AG08395 (cell line): ENCODE measurements around the gene NUMBL.
"Not testable (repeated sequence)": the region's sequence is repeated elsewhere in the genome, so short reads cannot be mapped to it uniquely, and the experiment has no call there.

Experiments
- DNase-seq: peaks from one replicate; pipeline ENCODE4 v3.0.0; 2012; ENCODE audit warnings: mixed read lengths, low spot score

NUMBL gene

DNA sequence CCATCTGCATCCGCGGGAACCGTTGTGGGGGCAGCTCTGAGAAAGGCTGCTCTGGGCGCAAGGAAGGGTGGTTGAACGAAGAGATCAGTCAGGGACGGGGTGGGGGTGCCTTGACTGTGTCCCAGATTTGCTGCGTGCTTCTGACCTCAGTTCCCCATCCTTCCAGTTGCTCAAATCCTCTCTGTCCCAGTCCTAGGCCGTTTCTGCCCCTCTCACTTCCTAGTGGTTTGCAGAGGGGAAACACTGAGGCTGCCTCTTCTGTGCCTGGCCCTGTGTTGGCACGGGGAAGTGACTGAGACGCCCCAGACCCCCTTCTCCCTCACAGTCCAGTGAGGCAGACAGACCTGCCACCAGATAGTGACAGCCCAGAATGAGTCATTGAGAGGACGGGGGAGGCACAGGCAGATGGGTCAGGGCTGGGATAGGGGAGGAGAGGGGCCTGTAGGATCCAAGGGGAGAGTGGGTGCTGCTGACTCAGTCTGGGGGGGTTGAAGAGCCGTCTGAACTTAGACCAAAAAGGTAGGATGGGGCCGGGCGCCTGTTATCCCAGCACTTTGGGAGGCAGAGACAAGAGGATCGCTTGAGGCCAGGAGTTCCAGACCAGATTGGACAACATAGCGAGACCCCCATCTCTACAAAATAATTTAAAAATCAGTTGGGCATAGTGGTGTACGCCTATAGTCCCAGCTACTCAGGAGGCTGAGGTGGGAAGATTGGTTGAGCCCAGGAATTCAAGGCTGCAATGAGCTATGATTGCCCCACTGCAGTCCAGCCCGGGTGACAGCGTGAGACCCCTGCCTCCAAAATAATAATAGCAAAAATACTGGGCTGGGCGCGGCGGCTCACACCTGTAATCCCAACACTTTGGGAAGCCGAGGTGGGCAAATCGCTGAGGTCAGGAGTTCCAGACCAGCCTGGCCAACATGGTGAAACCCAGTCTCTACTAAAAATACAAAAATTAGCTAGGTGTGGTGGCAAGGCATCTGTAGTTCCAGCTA lies 26.5 kb downstream of the NUMBL start:
- DNase-seq, result no peak

DNA sequence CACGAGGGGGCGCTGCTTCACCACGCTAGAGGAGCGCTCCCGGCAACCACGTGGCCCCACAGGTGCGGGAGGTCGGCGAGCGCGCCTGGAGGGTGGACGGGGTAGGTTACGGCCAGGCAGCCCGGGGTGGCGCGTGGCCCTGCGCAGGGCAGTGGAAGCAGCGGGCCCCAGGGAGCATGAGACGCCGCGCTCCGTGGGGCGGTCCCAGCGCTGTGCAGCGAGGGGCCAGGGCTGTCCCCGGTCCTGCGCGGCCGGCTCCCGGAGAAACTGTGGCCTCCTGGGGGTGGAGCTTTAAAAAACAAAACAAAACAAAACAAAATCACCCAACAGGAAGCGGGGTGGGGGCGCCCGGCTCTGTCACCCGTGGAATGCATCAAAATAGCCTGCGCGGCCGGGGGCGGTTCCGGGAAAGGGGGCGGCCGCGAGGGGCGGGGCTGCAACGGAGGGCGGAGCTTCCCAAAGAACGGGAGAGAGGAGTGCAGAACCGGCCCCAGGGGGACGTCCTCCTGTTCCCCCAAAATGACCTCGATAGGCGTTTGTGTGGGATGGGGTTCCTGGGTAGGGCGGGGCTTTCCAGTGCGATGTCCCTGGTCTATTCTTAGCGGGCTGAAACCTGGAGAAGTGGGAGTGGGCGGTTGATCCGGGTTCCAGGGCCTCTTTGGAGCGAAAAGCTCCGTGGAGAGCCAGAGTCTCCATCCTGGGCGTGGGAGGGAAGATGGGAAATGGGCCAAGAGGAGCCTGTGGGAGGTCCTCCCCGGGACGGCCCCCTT lies 27.3 kb downstream of the NUMBL start:
- DNase-seq, result peak; percentile 88

GRCh38 chr19:40661616-40662015 lies 28.8 kb downstream of the NUMBL start:
- no peak for DNase-seq

- no peak for DNase-seq
These were observed 30.9 kb downstream of the NUMBL start for GRCh38 chr19:40659566-40659965.

GRCh38 chr19:40659116-40659515 lies 31.3 kb downstream of the NUMBL start:
- DNase-seq, result no peak

- DNase-seq, result no peak
These were observed 32.4 kb downstream of the NUMBL start for GRCh38 chr19:40658031-40658430.

DNA sequence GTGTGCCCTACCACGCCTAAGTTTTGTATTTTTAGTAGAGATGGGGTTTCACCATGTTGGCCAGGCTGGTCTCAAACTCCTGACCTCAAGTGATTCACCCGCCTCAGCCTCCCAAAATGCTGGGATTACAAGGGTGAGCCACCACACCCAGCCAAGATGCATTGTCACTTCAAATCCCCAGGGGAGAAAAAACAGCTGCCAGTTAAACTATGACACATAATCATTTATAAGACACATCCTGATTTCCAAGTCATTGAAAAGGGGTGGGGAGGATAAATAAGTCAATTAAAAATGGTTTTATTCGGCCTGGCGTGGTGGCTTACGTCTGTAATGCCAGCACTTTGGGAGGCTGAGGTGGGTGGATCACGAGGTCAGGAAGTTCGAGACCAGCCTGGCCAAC lies 34.8 kb downstream of the NUMBL start:
- DNase-seq, result not testable (repeated sequence)

- DNase-seq, result not testable (repeated sequence)
These were observed 38.1 kb downstream of the NUMBL start for GRCh38 chr19:40652303-40652702.

DNA sequence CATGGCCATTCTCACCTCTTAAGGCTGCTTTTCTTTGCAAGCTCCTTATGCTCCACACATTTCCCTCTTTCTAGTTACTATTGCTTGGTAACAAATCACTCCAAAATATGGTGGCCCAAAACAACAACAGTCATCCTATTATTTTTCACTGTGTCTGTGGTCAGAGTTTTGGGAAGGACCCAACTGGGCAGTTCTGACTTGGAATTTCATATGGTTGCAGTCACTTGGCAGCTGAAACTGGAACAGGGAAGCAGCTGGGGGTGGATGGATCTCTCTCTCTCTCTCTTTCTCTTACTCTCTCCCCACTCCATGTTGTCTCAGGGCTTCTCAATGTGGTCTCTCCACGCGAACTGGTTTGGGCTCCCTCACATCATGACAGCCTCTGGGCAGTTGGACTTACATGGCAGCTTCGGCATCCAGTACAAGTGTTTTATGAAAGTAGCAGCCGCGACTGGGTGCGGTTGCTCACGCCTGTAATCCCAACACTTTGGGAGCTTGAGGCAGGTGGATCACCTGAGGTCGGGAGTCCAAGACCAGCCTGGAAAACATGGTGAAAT lies 39.6 kb downstream of the NUMBL start:
- peak; percentile 89 for DNase-seq

DNA sequence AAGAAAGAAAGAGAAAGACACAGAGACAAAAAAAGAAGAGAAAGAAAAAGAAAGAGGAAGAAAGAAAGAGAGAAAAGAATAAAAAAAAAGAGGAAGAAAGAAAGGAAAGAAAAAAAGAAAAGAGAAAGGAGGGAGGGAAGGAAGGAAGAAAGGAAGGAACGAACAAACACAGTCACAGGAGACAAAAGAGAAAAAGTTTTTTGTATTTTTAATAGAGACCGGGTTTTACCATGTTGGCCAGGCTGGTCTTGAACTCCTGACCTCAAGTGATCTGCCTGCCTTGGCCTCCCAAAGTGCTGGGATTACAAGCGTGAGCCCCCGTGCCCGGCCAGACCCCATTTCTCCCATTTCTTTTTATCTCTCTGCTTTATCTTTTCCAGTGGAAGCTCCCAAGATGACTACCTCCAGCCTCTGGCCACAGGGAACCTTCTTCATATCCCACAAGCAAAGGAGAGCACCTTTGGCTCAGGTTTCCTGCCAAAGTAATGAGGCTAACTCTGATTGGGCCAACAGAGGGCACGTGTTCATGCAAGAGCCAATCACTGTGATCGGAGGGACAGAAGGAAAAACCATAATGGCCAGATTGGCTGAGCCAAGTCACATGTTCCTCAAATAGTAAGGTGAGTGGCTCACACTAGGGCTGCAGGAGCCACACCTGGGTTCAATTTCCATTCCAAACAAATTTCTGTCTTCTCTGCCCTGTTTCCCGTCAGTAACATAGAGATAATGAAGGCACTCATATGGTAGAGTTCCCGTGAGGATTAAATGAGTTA lies 40.4 kb downstream of the NUMBL start:
- not testable (repeated sequence) for DNase-seq

DNA sequence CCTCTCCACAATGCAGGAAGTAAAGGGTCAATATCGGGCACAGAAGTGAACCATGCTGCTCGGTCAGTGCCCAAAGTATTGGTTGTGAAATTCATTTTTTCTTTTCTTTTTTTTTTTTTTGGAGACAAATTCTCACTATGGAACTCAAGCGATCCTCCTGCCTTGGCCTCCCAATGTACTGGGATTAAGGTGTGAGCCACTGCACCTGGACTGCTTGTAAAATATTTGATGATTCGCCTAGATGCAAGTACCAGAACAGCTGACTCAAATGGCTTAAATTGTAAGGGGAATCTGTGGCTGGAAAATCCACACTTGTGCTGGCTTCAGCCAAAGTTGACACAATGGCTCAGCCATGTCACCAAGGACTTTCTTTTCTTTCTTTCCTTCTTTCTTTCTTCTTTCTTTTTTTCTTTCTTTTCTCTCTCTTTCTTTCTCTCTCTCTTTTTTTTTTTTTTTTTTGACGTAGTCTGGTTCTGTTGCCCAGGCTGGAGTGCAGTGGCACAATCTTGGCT lies 43.7 kb downstream of the NUMBL start:
- no peak for DNase-seq

DNA sequence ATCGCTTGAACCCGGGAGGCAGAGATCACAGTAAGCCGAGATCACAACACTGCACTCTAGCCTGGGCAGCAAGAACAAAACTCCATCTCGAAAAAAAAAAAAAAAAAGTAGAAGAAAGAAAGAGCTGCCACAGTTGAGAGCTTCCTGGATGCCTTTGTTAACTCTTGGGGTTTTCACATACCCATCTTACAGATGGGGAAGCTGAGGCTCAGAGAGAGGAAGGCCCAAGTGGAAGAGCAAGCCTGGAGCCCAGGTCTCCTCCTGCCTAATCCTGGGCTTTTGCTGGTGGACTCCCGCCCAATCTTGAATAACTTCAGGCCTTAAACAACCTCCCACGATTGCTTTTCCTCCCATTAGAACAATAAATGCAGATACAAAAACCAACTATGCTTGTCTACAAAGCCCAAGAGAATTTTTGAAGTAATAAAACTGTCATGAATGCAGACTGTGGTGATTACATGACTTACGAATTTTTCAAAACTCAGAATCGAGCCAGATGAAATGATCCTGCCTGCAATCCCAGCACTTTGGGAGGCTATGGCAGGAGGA lies 47.6 kb downstream of the NUMBL start:
- no peak for DNase-seq

- DNase-seq, result no peak
These were observed 48.3 kb downstream of the NUMBL start for GRCh38 chr19:40642051-40642706.

DNA sequence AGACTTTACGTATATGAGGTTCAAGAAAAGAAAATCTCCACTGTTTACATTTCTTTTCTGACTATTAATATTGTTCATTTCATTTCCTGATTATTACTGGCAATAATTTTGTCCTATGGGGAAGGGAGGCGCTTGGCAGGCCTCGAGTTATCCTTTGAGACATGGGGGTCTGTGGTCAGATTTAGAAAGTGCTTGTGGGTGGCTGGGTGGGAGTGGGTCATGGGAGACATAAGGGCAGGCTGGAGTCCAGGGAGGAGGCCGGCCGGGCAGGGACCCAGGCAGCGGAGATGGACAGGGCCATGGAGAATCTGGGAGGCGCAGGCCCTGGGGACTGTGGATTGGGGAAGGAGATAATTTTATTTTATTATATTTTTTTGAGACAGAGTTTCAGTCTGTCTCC lies 49.2 kb downstream of the NUMBL start:
- DNase-seq, result no peak

- no peak for DNase-seq
These were observed 49.7 kb downstream of the NUMBL start for GRCh38 chr19:40640744-40641143.

DNA sequence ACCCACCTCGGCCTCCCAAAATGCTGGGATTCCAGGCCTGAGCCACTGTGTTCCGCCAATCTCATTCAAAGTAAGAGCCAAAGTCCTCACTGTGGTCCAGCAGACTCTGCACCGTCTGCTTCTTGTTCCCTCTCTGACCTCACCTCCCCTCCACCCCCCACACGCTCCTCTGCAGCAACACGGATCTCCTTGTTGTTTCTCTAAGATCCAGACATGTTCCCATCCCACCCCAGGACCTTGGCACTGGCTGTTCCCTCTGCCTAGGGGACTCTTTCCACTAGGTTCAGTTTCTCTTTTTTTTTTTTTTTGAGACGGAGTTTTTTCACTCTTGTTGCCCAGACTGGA lies 50.8 kb downstream of the NUMBL start:
- no peak for DNase-seq

GRCh38 chr19:40638327-40638726 lies 52.1 kb downstream of the NUMBL start:
- no peak for DNase-seq

- DNase-seq, result peak; percentile 37
These were observed 57.2 kb downstream of the NUMBL start for GRCh38 chr19:40633207-40633606.

- DNase-seq, result no peak
These were observed 58.0 kb downstream of the NUMBL start for GRCh38 chr19:40632311-40633036.

DNA sequence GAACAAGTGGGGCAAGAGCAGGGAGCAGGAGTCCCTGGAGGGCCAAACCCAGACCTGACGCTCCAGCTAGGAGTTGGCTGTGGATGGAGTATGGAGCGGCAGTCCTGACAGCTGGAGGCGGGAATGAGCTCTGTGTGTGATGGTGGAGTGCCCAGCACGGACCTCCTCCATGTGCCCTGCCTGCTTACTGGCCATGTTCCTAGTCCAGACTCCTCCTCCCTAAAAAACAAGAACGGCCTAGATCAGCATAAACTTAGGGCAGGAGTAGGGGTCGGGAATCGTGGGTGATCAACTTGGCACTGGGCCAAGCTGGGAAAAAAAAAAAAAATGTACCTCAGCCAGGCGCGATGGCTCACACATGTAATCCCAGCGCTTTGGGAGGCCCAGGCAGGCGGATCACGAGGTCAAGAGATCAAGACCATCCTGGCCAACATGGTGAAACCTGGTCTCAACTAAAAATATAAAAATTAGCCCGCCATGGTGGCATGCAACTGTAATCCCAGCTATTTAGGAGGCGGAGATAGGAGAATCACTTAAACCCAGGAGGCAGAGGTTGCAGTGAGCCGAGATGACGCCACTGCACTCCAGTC lies 59.8 kb downstream of the NUMBL start:
- DNase-seq, result no peak
